GM12878 (cell line): ENCODE data around the gene FRRS1L. TPM values are rescaled to one million over a fixed set of nuclear protein-coding genes. Genes with fewer than 3 reads are reported as not detected.

Source experiments
- ASH2L ChIP-seq: fragments of 300-600, 200-600 bp; sonication (generic); IDR thresholded peaks from 2 replicates; pipeline ENCODE4 v1.6.1; 2017; ENCODE audit warnings: low read depth, mild to moderate bottlenecking, borderline replicate concordance
- ATF2 ChIP-seq: IDR thresholded peaks from 2 replicates; pipeline ENCODE4 v1.6.1; 2012; ENCODE audit warnings: low read length, inconsistent platforms
- CBX3 ChIP-seq: fragments of 200-600 bp; sonication (generic); IDR thresholded peaks from 2 replicates; pipeline ENCODE4 v1.6.1; 2016; ENCODE audit warnings: low read depth, borderline replicate concordance
- CUX1 ChIP-seq: IDR thresholded peaks from 2 replicates; pipeline ENCODE4 v1.6.1; 2012; ENCODE audit warnings: improper control_type of control experiment, low read depth, low read length; ENCODE audit not compliant: insufficient replicate concordance
- EGR1 ChIP-seq, 2 experiments: IDR thresholded peaks; 1 replicate in 1 of 2; 2 replicates in 1 of 2; pipeline ENCODE4 v1.6.1; 2011 to 2012; ENCODE audit warnings: low read depth in 2 of 2, low read length in 2 of 2, borderline replicate concordance in 1 of 2, mild to moderate bottlenecking in 1 of 2, moderate library complexity in 1 of 2
- HDAC2 ChIP-seq: fragments of 200-600 bp; sonication (generic); IDR thresholded peaks from 2 replicates; pipeline ENCODE4 v1.6.1; 2017
- HSF1 ChIP-seq: fragments of 150-350 bp; IDR thresholded peaks from 2 replicates; pipeline ENCODE4 v1.6.1; 2014; ENCODE audit warnings: mild to moderate bottlenecking, low read depth, low read length
- IKZF1 ChIP-seq: fragments of 450-650 bp; conservative IDR thresholded peaks from 2 replicates; pipeline ENCODE4 v1.6.1; 2017; ENCODE audit warnings: antibody characterized with exemption, mild to moderate bottlenecking
- IRF5 ChIP-seq: fragments of 450-650 bp; IDR thresholded peaks from 2 replicates; pipeline ENCODE4 v1.6.1; 2017; ENCODE audit warnings: borderline replicate concordance
- NKRF ChIP-seq: fragments of 450-650 bp; conservative IDR thresholded peaks from 2 replicates; pipeline ENCODE4 v1.6.1; 2017; ENCODE audit warnings: mild to moderate bottlenecking, moderate library complexity
- SP1 ChIP-seq: IDR thresholded peaks from one replicate; pipeline ENCODE4 v1.6.1; 2011; ENCODE audit warnings: low read depth, low read length
- TAF1 ChIP-seq: IDR thresholded peaks from 2 replicates; pipeline ENCODE4 v1.6.1; 2011; ENCODE audit warnings: mild to moderate bottlenecking, low read depth, low read length, borderline replicate concordance
- ZBTB4 ChIP-seq: fragments of 450-650 bp; formaldehyde crosslinking; IDR thresholded peaks from 2 replicates; pipeline ENCODE4 v1.4.0; 2022; ENCODE audit warnings: mild to moderate bottlenecking, moderate library complexity
- ZNF217 ChIP-seq: fragments of 450-650 bp; IDR thresholded peaks from 2 replicates; pipeline ENCODE4 v1.6.1; 2017; ENCODE audit warnings: antibody characterized with exemption, mild to moderate bottlenecking
- ZNF24 ChIP-seq: fragments of 450-650 bp; IDR thresholded peaks from 2 replicates; pipeline ENCODE4 v1.6.1; 2017; ENCODE audit warnings: antibody characterized with exemption, mild to moderate bottlenecking
- ZNF622 ChIP-seq: fragments of 450-650 bp; IDR thresholded peaks from 2 replicates; pipeline ENCODE4 v1.6.1; 2017; ENCODE audit warnings: mild to moderate bottlenecking, inconsistent platforms
- polyA plus RNA-seq, 11 experiments: library from polyadenylated mRNA; depleted of rRNA in 4 of 11; unstranded in 6 of 11; stranded (reverse) in 5 of 11; fragments of >200 nt; fragmentation: Nextera tagmentation in 4 of 11; fragmentation: Illumina TruSeq in 1 of 11; extraction: Ambion mirVana in 4 of 11; extraction: Trizol in 1 of 11; gene quantifications; 1 replicate in 1 of 11; 2 replicates in 10 of 11; pipeline versions ENCODE4 v1.2.1 to v1.2.3, GENCODE V29; 2011 to 2016; ENCODE audit warnings: inconsistent platforms in 2 of 11, missing spikeins in 2 of 11, low read depth in 1 of 11
- total RNA-seq, 4 experiments: library from RNA; depleted of rRNA in 3 of 4; stranded (reverse); fragments of >200 nt in 3 of 4; fragmentation: Illumina TruSeq in 1 of 4; extraction: Trizol in 1 of 4; gene quantifications; 2 replicates each; pipeline versions ENCODE4 v1.2.1 to v1.2.3, GENCODE V29; 2013 to 2021

Gene FRRS1L
- total and polyA plus RNA-seq, 10 of the 15 experiments (the other 5 are each of a cell fraction or from before 2014, with no cell fraction given): not detected

GRCh38 chr9:109101810-109102209 is 65.2 kb downstream of the FRRS1L start (continued):
- TF ChIP-seq HSF1: no peak
- TF ChIP-seq CUX1: no peak
- TF ChIP-seq ZNF24: no peak
- no peak for TF ChIP-seq IRF5
- 0 out of 2 replicates have a peak, but pooled peaks have one; percentile 35 for TF ChIP-seq ATF2
- no peak for TF ChIP-seq ZNF622
- TF ChIP-seq TAF1: no peak
- no peak for TF ChIP-seq HDAC2
- no peak for TF ChIP-seq NKRF
- peak; percentile 60 for TF ChIP-seq IKZF1
- TF ChIP-seq ZNF217: no peak
- no peak for TF ChIP-seq SP1
- TF ChIP-seq ASH2L: no peak
- TF ChIP-seq ZBTB4: no peak
- no peak for TF ChIP-seq CBX3
- no peak for TF ChIP-seq EGR1 (IDR thresholded peaks at IDR 0.05; ENCODE audit: borderline replicate concordance in 1 of 2, low read depth in 2 of 2, low read length in 2 of 2)
